Ascending aorta (tissue), 2 donors: ENCODE measurements around the gene INPP5J. TPM values are rescaled to one million over a fixed set of nuclear protein-coding genes. Genes with fewer than 3 reads are reported as not detected.

Experiments used
- DNase-seq, 2 donors: peaks; one replicate each; pipeline ENCODE4 v3.0.0-alpha.2; 2019; ENCODE audit warnings: low spot score in 2 of 2
- H3K27ac ChIP-seq, 2 donors: fragments of 200-600 bp; sonication (generic); one replicate each; pipeline ENCODE4 v1.5.1; 2016 to 2017; ENCODE audit warnings: mild to moderate bottlenecking in 1 of 2
- H3K27me3 ChIP-seq: fragments of 200-600 bp; sonication (generic); one replicate; pipeline ENCODE4 v1.5.1; 2017
- H3K36me3 ChIP-seq, 2 donors: fragments of 200-600 bp; sonication (generic); one replicate each; pipeline ENCODE4 v1.5.1; 2016
- H3K4me1 ChIP-seq, 2 donors: fragments of 200-600 bp; sonication (generic); one replicate each; pipeline ENCODE4 v1.5.1; 2016 to 2017; ENCODE audit warnings: mild to moderate bottlenecking in 1 of 2
- H3K4me3 ChIP-seq, 2 donors: fragments of 200-600 bp; sonication (generic); one replicate each; pipeline ENCODE4 v1.5.1; 2016 to 2017; ENCODE audit warnings: mild to moderate bottlenecking in 1 of 2
- H3K9me3 ChIP-seq, 2 donors: fragments of 200-600 bp; sonication (generic); one replicate each; pipeline ENCODE4 v1.5.1; 2016
- intact Hi-C: fragments of 100-400 bp; cut with DNase I; formaldehyde crosslinking; loops from one replicate; pipeline ENCODE4 v1.15.1; 2023
- total RNA-seq: library from RNA; depleted of rRNA; stranded (reverse); fragments of >200 nt; gene quantifications from one replicate; pipeline ENCODE4 v1.1.0, GENCODE V29; 2016
- TF ChIP-seq, protein P1 (sequence below), 3 experiments: fragments of 200-600 bp in 2 of 3; fragments of 450-650 bp in 1 of 3; sonication (generic) in 2 of 3; IDR thresholded peaks; one replicate each; pipeline ENCODE4 v1.5.1; 2016 to 2019; ENCODE audit warnings: antibody characterized with exemption in 3 of 3, mild to moderate bottlenecking in 1 of 3, moderate library complexity in 1 of 3

Gene INPP5J
- total RNA-seq, 1 donor from 2014 or later, result 1.3 TPM

DNA sequence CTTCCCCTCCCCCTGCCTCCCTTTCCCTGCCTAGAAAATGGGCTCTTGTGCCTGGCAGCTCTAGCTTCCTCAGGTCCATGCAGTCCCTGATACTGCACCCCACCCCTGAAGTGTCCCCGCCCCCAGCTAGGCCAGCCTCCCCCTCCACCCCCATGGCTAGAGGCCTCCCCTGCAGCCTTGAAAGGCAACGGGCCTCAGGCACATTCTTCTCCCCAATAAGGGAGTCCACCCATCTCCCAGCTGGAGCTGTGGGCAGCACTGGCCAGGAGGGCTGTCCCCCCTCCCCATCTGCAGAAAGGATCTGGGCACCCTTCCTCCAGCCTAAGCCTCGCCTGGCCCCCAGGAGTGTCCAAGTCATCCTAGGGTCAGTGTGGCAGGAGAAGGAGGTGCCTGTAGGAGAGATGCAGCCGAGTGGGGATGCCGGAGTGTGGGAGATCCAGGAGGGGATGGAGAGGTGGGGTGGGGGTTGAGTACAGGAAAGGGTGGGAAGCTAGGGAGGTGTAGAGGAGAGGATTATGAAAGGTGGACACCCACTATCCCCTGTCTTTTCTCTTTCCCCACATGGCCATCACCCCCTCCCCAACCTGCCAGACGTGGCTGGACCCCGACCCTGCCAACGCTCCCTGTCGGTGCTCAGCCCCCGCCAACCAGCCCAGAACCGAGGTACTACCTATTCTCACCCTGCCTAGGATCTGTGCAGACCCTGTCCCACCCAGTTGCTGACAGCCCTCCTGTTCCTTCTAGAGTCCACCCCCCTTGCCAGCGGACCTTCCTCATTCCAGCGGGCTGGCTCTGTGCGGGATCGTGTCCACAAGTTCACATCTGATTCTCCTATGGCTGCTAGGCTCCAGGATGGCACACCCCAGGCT, 32.3 kb upstream of the INPP5J start:
- peak in 1 of 2 donors; percentile 84 for DNase-seq
- Histone ChIP-seq H3K36me3 (peaks cover 88 to 94% of the 10 kb centered on the region in 2 donors), H3K27me3 (no peaks in the 10 kb centered on the region), H3K4me3 (peak overlapping the region in 1 of 2 donors; percentile 23), H3K4me1 (peaks cover 46 to 78% of the 10 kb centered on the region in 2 donors), H3K9me3 (no peaks in the 10 kb centered on the region), H3K27ac (peak overlapping the region; percentile 98)
- intact Hi-C loops, result loop anchor here (2.0 kb wide), 1 partner anchor 14 kb away; no protein-coding TSS in a partner anchor
- TF ChIP-seq, protein P1, sequence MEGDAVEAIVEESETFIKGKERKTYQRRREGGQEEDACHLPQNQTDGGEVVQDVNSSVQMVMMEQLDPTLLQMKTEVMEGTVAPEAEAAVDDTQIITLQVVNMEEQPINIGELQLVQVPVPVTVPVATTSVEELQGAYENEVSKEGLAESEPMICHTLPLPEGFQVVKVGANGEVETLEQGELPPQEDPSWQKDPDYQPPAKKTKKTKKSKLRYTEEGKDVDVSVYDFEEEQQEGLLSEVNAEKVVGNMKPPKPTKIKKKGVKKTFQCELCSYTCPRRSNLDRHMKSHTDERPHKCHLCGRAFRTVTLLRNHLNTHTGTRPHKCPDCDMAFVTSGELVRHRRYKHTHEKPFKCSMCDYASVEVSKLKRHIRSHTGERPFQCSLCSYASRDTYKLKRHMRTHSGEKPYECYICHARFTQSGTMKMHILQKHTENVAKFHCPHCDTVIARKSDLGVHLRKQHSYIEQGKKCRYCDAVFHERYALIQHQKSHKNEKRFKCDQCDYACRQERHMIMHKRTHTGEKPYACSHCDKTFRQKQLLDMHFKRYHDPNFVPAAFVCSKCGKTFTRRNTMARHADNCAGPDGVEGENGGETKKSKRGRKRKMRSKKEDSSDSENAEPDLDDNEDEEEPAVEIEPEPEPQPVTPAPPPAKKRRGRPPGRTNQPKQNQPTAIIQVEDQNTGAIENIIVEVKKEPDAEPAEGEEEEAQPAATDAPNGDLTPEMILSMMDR (IDR thresholded peaks at IDR 0.05), result no peak

DNA sequence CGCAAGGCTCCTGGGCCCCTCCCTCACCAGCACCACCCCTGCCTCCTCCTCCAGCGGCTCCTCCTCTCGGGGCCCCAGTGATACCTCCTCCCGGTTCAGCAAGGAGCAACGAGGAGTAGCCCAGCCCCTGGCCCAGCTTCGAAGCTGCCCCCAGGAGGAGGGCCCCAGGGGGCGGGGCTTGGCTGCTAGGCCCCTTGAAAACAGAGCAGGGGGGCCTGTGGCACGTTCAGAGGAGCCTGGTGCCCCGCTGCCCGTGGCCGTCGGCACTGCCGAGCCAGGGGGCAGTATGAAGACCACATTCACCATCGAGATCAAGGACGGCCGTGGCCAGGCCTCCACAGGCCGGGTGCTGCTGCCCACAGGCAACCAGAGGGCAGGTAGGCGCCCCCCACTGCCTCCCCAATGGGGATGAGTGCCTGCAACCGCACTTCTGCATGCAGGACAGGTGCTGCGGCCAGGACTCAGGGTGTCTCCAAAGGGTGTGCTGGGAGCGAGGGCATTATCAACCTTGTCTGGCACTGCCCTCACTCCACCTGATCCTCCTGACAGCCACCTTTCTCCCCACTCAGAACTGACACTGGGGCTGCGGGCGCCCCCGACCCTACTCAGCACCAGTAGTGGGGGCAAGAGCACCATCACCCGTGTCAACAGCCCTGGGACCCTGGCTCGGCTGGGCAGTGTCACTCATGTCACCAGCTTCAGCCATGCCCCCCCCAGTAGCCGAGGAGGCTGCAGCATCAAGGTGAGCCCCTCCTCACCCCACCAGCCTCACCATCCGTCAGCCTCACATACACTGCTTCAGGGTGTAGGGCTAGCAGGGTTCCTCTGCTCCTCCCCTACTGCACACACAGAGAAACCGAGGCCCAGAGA, 31.4 kb upstream of the INPP5J start:
- peaks cover 91 to 99% of the 10 kb centered on the region in 2 donors for H3K36me3 ChIP-seq
- H3K27ac ChIP-seq, result peak overlapping the region; percentile 98
- intact Hi-C loops, result loop anchor here (2.0 kb wide), 1 partner anchor 13 kb away; no protein-coding TSS in a partner anchor
- DNase-seq, result no peak
- no peaks in the 10 kb centered on the region for H3K9me3 ChIP-seq
- no peak overlapping the region for H3K4me3 ChIP-seq
- TF ChIP-seq, protein P1 (IDR thresholded peaks at IDR 0.05), result no peak
- peaks cover 41 to 74% of the 10 kb centered on the region in 2 donors for H3K4me1 ChIP-seq
- H3K27me3 ChIP-seq, result no peaks in the 10 kb centered on the region

DNA sequence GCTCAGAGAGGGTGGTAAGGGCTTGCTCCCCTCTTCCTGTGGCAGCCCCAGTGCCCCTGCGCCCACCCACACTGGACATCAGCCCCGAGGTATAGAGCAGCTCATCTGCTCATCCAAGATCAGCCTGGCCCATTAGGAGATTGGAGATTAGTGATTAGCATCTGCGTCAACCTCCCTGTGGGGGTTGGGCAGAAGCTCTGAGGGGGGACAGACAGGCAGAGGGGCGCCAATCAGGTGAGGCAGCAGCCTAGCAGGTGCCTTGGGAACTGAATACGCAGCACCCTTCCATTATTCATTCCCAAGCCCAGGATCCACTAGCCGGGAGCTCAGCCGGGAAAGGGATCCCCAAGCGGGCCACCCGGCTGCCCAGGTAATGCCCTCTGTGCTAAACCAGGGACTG, 30.6 kb upstream of the INPP5J start:
- Histone ChIP-seq H3K36me3 (peaks cover 99 to 100% of the 10 kb centered on the region in 2 donors), H3K27ac (peak overlapping the region; percentile 98), H3K4me3 (no peak overlapping the region), H3K9me3 (no peaks in the 10 kb centered on the region), H3K4me1 (peaks cover 34 to 75% of the 10 kb centered on the region in 2 donors), H3K27me3 (no peaks in the 10 kb centered on the region)
- no peak for DNase-seq
- intact Hi-C loops, result no loop called here
- TF ChIP-seq, protein P1 (IDR thresholded peaks at IDR 0.05), result no peak

DNA sequence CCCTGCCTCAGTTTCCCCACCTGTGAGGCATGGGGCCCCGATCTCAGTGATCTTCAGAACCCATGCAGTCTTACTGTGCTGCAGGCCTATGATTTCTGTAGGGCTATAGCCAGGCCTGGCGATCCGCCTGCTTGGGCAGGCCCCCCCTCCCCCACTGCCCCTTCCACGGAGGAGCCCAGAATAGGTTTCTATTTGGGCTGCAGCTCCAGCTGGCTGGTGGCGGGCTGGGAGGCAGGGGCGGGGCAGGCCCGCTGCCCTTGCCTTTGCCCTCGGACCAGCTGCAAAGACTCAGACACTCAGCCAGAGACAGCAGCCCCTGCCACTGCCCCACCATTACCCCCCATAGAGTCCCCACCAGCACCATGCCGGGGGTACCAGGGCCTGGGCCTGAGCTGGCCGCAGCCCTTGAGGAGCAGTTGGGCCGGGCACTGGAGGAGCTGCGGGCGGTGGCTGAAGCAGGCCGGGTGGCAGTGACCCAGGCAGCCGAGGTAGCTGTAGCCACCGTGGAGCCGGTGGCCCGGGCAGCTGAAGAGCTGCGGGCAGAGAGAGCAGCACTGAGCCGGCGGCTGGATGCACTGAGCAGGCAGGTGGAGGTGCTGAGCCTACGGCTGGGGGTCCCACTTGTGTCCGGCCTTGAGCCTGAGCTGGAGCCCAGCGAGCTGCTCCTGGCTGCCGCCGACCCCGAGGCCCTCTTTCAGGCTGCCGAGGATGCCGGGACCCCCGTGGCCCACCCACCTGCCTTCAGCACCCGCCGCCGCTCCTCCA, 29.5 kb upstream of the INPP5J start:
- TF ChIP-seq, protein P1 (IDR thresholded peaks at IDR 0.05), result no peak
- intact Hi-C loops, result no loop called here
- peak overlapping the region; percentile 75 to 98 for H3K27ac ChIP-seq
- no peaks in the 10 kb centered on the region for H3K9me3 ChIP-seq
- peak overlapping the region in 1 of 2 donors; percentile 37 for H3K4me3 ChIP-seq
- H3K36me3 ChIP-seq, result peaks cover 98 to 100% of the 10 kb centered on the region in 2 donors
- peaks cover 27 to 71% of the 10 kb centered on the region in 2 donors for H3K4me1 ChIP-seq
- peak in 1 of 2 donors; percentile 89 for DNase-seq
- no peaks in the 10 kb centered on the region for H3K27me3 ChIP-seq

DNA sequence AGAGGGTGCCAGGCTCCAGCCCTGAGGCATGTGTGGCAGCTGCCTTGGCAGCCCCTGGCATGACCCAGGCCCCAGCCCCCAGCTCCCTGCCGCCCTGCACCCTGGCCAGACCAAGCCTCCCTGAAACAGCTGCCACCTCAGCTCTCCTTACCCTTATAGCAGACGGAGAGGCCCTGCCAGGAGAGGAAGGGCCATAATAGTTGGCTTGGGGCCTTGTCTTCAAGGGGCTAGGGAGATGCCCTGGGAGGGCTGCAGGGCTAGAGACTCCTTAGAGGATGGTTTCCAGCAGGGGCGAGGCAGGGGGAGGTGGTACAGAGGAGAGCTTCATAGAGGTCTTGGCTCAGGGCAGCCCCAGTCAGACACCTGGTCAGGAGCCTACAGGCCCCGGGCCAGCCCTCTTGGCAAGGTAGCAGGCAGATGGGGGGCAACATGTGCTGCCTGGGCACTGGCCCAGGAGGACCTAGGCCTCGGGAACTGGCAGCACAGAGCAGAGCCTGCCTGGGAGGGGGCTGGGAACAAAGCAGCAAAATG, 28.7 kb upstream of the INPP5J start:
- TF ChIP-seq, protein P1 (IDR thresholded peaks at IDR 0.05), result no peak
- intact Hi-C loops, result no loop called here
- Histone ChIP-seq H3K4me1 (peaks cover 30 to 75% of the 10 kb centered on the region in 2 donors), H3K4me3 (peak overlapping the region in 1 of 2 donors; percentile 37), H3K27ac (peak overlapping the region; percentile 75 to 98), H3K36me3 (peaks cover 98 to 100% of the 10 kb centered on the region in 2 donors), H3K27me3 (no peaks in the 10 kb centered on the region), H3K9me3 (no peaks in the 10 kb centered on the region)
- no peak for DNase-seq
